Astrocyte (in vitro differentiated cells and primary cell): ENCODE results near the gene EGLN2. TPM values are rescaled to one million over a fixed set of nuclear protein-coding genes. Genes with fewer than 3 reads are reported as not detected.

Experiments
- DNase-seq: peaks from one replicate; pipeline ENCODE4 v3.0.0-alpha.2; 2010; ENCODE audit warnings: low read depth
- FAIRE-seq: peaks from 2 replicates; lab custom pipeline; 2011; peaks lifted over from hg19 to GRCh38; lab: Jason Lieb, UNC
- H2AFZ ChIP-seq: 2 replicates; pipeline ENCODE4 v1.6.0; 2012; ENCODE audit warnings: low read depth, low read length, inconsistent platforms
- H3K27ac ChIP-seq: 2 replicates; pipeline ENCODE4 v1.5.1; 2011; ENCODE audit warnings: low read depth, low read length, inconsistent platforms
- H3K27me3 ChIP-seq: 2 replicates; pipeline ENCODE4 v1.6.0; 2011; ENCODE audit warnings: low read length, inconsistent platforms; ENCODE audit not compliant: insufficient read depth
- H3K36me3 ChIP-seq: 2 replicates; pipeline ENCODE4 v1.5.1; 2011; ENCODE audit warnings: low read length, inconsistent platforms; ENCODE audit not compliant: insufficient read depth
- H3K4me1 ChIP-seq: 2 replicates; pipeline ENCODE4 v1.5.1; 2011; ENCODE audit warnings: low read length, inconsistent platforms; ENCODE audit not compliant: insufficient read depth
- H3K4me2 ChIP-seq: 2 replicates; pipeline ENCODE4 v1.6.0; 2012; ENCODE audit warnings: low read length, inconsistent platforms
- H3K4me3 ChIP-seq: 2 replicates; pipeline ENCODE4 v1.5.1; 2011; ENCODE audit warnings: low read depth, mild to moderate bottlenecking, low read length, inconsistent platforms; ENCODE audit not compliant: insufficient read depth
- H3K79me2 ChIP-seq: 2 replicates; pipeline ENCODE4 v1.6.0; 2012; ENCODE audit warnings: mild to moderate bottlenecking, low read length, inconsistent platforms; ENCODE audit not compliant: insufficient read depth
- H3K9ac ChIP-seq: 2 replicates; pipeline ENCODE4 v1.6.0; 2012; ENCODE audit warnings: mild to moderate bottlenecking, low read length, inconsistent platforms
- H3K9me3 ChIP-seq: 2 replicates; pipeline ENCODE4 v1.5.1; 2012; ENCODE audit warnings: low read depth, mild to moderate bottlenecking, low read length, inconsistent platforms; ENCODE audit not compliant: insufficient read depth
- H4K20me1 ChIP-seq: 2 replicates; pipeline ENCODE4 v1.6.0; 2012; ENCODE audit warnings: low read length, inconsistent platforms; ENCODE audit not compliant: insufficient read depth
- H3K27ac Mint-ChIP-seq: one replicate; pipeline ENCODE4 v1.8.0; 2021; ENCODE audit warnings: mild to moderate bottlenecking, mixed read lengths; ENCODE audit not compliant: unreplicated experiment
- H3K27me3 Mint-ChIP-seq: one replicate; pipeline ENCODE4 v1.8.0; 2021; ENCODE audit warnings: low read depth, mixed read lengths; ENCODE audit not compliant: unreplicated experiment
- H3K36me3 Mint-ChIP-seq: one replicate; pipeline ENCODE4 v1.8.0; 2021; ENCODE audit warnings: low read depth, mixed read lengths; ENCODE audit not compliant: unreplicated experiment
- H3K4me1 Mint-ChIP-seq: one replicate; pipeline ENCODE4 v1.8.0; 2021; ENCODE audit warnings: low read depth, mixed read lengths; ENCODE audit not compliant: unreplicated experiment
- H3K4me3 Mint-ChIP-seq: one replicate; pipeline ENCODE4 v1.8.0; 2021; ENCODE audit warnings: mild to moderate bottlenecking, moderate library complexity, mixed read lengths; ENCODE audit not compliant: unreplicated experiment
- H3K9me3 Mint-ChIP-seq: one replicate; pipeline ENCODE4 v1.8.0; 2021; ENCODE audit warnings: mild to moderate bottlenecking, mixed read lengths; ENCODE audit not compliant: unreplicated experiment
- EZH2 ChIP-seq: IDR thresholded peaks from 2 replicates; pipeline ENCODE4 v1.6.1; 2012; ENCODE audit warnings: mild to moderate bottlenecking, low read length, inconsistent platforms; ENCODE audit not compliant: insufficient read depth
- total RNA-seq: library from RNA; stranded (reverse); gene quantifications from 2 replicates; pipeline ENCODE4 v1.2.1, GENCODE V29; 2021
- TF ChIP-seq, protein P1 (sequence below): IDR thresholded peaks from 2 replicates; pipeline ENCODE4 v1.5.1; 2011; ENCODE audit warnings: low read depth, mild to moderate bottlenecking, inconsistent platforms, low read length, moderate library complexity; ENCODE audit not compliant: insufficient read depth

Gene EGLN2
- total RNA-seq, 1 donor from 2014 or later: 84.6 TPM

DNA sequence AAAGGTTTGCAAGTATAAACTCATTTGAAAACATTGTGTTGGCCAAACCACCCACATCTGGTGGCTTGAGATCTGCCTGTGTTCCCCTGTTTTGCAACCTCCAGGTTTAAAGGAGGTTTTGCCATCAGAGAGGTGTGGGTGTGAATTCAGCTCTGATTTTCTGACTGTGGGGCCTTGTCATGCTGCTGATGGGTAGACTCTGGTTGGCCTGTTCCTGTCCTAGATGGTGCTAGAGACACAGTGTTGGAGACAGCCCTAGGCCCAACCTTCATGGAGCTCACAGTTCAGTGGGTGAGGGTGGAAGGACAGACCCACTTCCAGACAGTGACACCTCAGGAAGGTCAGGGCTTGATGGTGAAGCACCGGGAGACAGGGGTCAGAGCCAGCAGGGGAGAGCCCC, 13.5 kb upstream of the EGLN2 start:
- Mint-ChIP-seq H3K9me3 (no peaks in the 10 kb centered on the region), H3K4me3 (no peak overlapping the region), H3K4me1 (no peaks in the 10 kb centered on the region), H3K36me3 (peaks cover 16% of the 10 kb centered on the region), H3K27me3 (no peaks in the 10 kb centered on the region), H3K27ac (no peak overlapping the region)
- no peak overlapping the region for H3K4me3 ChIP-seq
- no peak overlapping the region for H3K27ac ChIP-seq
- H4K20me1 ChIP-seq: no peaks in the 10 kb centered on the region
- H3K27me3 ChIP-seq: no peaks in the 10 kb centered on the region
- TF ChIP-seq EZH2: no peak
- TF ChIP-seq, protein P1, sequence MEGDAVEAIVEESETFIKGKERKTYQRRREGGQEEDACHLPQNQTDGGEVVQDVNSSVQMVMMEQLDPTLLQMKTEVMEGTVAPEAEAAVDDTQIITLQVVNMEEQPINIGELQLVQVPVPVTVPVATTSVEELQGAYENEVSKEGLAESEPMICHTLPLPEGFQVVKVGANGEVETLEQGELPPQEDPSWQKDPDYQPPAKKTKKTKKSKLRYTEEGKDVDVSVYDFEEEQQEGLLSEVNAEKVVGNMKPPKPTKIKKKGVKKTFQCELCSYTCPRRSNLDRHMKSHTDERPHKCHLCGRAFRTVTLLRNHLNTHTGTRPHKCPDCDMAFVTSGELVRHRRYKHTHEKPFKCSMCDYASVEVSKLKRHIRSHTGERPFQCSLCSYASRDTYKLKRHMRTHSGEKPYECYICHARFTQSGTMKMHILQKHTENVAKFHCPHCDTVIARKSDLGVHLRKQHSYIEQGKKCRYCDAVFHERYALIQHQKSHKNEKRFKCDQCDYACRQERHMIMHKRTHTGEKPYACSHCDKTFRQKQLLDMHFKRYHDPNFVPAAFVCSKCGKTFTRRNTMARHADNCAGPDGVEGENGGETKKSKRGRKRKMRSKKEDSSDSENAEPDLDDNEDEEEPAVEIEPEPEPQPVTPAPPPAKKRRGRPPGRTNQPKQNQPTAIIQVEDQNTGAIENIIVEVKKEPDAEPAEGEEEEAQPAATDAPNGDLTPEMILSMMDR: no peak
- no peak for DNase-seq
- H3K79me2 ChIP-seq: no peaks in the 10 kb centered on the region
- no peak overlapping the region for H3K9ac ChIP-seq
- no peak overlapping the region for H3K4me2 ChIP-seq
- no peaks in the 10 kb centered on the region for H3K9me3 ChIP-seq
- no peaks in the 10 kb centered on the region for H3K4me1 ChIP-seq
- no peak for FAIRE-seq
- H3K36me3 ChIP-seq: no peaks in the 10 kb centered on the region
- no peak overlapping the region for H2AFZ ChIP-seq

DNA sequence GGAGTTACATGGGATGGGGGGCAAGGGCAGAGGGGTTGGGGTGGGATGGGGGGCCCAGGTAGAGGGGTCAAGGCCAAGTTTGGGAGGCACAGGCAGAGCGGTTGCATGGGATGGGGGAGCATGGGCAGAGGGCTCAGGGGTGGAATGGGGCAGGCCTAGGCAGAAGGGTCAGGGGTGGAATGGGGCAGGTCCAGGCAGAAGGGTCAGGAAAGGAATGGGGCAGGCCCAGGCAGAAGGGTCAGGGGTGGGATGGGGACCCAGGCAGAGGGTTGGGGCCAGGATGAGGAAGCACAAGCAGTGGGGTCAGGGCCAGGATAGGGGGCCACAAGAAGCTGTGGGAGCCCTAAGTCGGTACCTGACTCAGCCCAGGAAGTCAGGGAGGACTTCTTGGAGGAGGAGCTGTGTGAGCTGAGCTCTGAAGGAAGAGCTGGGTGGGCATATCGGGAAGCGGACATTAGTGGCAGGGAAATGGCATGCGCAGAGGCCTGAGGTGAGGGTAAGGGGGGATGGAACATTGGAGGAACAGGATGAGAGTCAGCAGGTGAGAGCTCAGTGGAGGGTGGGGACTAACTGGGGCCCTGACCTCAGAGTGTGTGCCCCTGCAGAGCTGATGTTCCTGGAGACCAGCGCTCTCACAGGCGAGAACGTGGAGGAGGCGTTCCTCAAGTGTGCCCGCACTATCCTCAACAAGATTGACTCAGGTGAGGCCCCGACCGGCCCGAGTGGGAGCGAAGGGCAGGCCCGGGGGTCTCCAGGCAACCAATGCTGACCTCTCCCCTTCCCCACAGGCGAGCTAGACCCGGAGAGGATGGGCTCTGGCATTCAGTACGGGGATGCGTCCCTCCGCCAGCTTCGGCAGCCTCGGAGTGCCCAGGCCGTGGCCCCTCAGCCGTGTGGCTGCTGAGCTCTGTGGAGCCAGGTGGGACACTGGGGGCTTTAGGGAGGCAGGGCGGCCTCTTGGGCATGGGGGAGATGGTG, 12.6 kb upstream of the EGLN2 start:
- H3K4me3 Mint-ChIP-seq: no peak overlapping the region
- no peak overlapping the region for H3K4me2 ChIP-seq
- H3K27me3 Mint-ChIP-seq: no peaks in the 10 kb centered on the region
- no peaks in the 10 kb centered on the region for H3K9me3 Mint-ChIP-seq
- H3K79me2 ChIP-seq: no peaks in the 10 kb centered on the region
- FAIRE-seq (no peak), DNase-seq (no peak)
- no peak overlapping the region for H3K27ac ChIP-seq
- H3K36me3 Mint-ChIP-seq: peaks cover 19% of the 10 kb centered on the region
- no peaks in the 10 kb centered on the region for H3K4me1 ChIP-seq
- no peaks in the 10 kb centered on the region for H3K36me3 ChIP-seq
- H3K9ac ChIP-seq: no peak overlapping the region
- no peaks in the 10 kb centered on the region for H3K9me3 ChIP-seq
- no peak overlapping the region for H2AFZ ChIP-seq
- H3K27ac Mint-ChIP-seq: no peak overlapping the region
- H3K4me3 ChIP-seq: no peak overlapping the region
- no peaks in the 10 kb centered on the region for H4K20me1 ChIP-seq
- TF ChIP-seq, protein P1: no peak
- TF ChIP-seq EZH2: no peak
- H3K27me3 ChIP-seq: no peaks in the 10 kb centered on the region
- no peaks in the 10 kb centered on the region for H3K4me1 Mint-ChIP-seq

DNA sequence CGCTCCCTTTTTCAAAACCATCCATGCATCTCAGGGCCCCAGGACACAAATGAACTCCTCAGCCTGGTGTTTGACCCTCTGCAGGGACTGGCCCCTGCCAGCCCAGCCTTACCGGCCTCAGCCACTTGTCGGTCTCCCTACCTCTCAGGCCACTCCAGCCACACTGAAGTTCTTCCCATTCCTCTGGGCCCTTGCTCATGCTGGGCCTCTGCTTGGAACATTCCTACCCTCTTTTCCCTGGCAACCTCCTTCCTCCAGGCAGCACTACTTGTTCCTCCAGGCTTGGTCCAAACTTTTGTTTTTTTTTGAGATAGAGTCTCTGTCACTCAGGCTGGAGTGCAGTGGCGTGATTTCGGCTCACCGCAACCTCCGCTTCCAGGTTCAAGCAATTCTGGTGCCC, 7.6 kb upstream of the EGLN2 start:
- no peak overlapping the region for H3K4me3 ChIP-seq
- H4K20me1 ChIP-seq: no peaks in the 10 kb centered on the region
- no peak for TF ChIP-seq EZH2
- no peaks in the 10 kb centered on the region for H3K27me3 ChIP-seq
- no peak overlapping the region for H2AFZ ChIP-seq
- no peak overlapping the region for H3K27ac Mint-ChIP-seq
- no peak for DNase-seq
- no peaks in the 10 kb centered on the region for H3K4me1 ChIP-seq
- no peak overlapping the region for H3K4me3 Mint-ChIP-seq
- H3K36me3 ChIP-seq: no peaks in the 10 kb centered on the region
- no peaks in the 10 kb centered on the region for H3K79me2 ChIP-seq
- FAIRE-seq: no peak
- H3K27ac ChIP-seq: no peak overlapping the region
- no peaks in the 10 kb centered on the region for H3K9me3 ChIP-seq
- no peak overlapping the region for H3K9ac ChIP-seq
- H3K4me2 ChIP-seq: no peak overlapping the region
- H3K4me1 Mint-ChIP-seq: no peaks in the 10 kb centered on the region
- peaks cover 16% of the 10 kb centered on the region for H3K36me3 Mint-ChIP-seq
- no peaks in the 10 kb centered on the region for H3K27me3 Mint-ChIP-seq
- no peaks in the 10 kb centered on the region for H3K9me3 Mint-ChIP-seq
